ENCODE results near the gene EBF3.

EBF3 gene

DNA sequence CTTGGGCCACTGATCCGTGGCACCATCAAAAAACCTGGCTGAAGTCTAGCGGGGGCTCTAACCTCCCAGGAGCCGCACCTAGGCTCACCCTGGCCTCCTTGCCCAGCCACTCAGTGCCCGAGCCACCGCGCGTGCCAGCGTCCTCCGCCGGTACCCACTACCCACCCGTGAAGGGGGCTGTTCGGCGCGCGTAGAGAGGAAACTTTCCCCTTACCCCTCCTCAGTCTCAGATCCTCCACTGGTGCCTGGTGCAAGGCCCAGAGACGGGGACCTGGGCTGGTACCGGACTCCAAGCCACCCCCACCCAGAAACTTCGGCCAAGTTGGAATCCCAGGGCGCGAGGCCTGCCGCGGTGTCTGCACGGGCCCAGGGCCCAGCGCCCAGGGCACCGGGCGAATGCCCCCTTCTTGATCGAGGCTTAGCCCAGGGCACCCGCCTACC is 3.5 kb upstream of the EBF3 start:
- H3K4me1 Mint-ChIP-seq = peaks cover 20% of the 10 kb centered on the region
- no peak for DNase-seq
- no peak overlapping the region for H3K27ac Mint-ChIP-seq
- H3K36me3 Mint-ChIP-seq = peaks cover 7% of the 10 kb centered on the region
- peaks cover 95% of the 10 kb centered on the region for H3K27me3 Mint-ChIP-seq
- H3K4me3 Mint-ChIP-seq = no peak overlapping the region
- H3K9me3 Mint-ChIP-seq = no peaks in the 10 kb centered on the region
- CTCF ChIA-PET = interaction anchor here (1.4 kb wide), 1 partner anchor 10 kb away, joined by 5 read pairs; no protein-coding TSS in a partner anchor

DNA sequence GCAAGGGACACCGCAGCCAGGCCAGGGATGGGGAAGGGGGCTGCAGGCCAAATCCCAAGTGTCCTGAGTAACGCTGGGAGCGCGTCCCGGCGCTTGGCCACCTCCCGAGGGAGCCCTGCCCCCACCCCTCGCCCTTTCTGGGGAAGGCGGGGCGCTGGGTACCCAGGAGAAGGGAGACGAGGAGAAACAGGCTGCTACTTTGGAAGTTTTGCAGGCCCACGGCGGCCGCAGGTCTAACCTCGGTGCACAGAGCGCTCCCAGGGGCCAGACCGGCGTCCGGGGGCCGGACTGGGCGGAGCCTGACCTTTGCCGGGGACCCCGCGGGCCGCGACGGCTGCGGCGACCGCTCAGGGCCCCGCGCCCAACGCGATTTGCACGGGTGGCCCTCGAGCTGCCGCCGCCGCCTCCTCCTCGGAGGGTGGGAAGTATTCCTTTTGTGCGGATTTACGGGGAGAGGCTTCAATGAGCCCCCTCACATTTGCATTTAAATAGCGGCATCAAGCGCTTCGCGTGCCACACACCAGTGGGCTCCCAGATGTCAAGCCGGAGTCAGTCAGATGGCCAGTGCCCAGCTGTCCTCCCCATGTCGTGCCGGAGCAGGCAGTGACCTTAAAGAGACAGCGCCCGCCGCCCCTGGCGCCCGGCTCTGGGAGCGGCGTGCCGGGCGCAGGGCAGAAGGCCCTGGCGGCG is 3.0 kb upstream of the EBF3 start:
- no peak for DNase-seq
- Mint-ChIP-seq H3K9me3 (no peaks in the 10 kb centered on the region), H3K4me1 (peaks cover 22% of the 10 kb centered on the region), H3K36me3 (peaks cover 7% of the 10 kb centered on the region), H3K4me3 (no peak overlapping the region), H3K27ac (no peak overlapping the region), H3K27me3 (peaks cover 95% of the 10 kb centered on the region)
- CTCF ChIA-PET = interaction anchor here (0.9 kb wide), 1 partner anchor 11 kb away, joined by 3 read pairs; no protein-coding TSS in a partner anchor

DNA sequence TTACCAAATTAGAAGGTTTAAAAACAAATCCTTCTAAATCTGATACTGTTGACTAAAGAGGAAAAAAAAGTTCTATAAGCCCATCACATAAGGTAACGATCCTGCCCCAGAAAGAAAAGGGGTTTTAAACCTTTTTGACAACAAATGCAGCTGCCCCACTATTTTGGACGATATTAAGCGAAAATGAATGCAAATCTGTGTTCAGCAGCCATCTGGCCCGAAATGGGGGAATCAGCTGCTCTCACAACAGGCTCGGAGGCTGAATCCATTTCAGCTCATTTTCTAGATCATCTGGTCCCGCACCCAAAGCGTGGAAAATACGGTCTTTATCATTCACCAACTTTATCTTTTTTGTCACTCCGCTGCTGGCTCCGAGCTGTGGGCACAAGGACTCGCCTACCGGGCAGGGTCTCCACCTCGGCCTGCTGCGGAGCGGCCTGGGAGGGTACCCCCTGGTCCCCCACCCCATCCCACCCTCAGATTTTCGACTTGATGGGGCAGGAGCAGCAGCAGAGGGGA is 2.4 kb upstream of the EBF3 start:
- CTCF ChIA-PET = interaction anchor here (0.9 kb wide), 1 partner anchor 10 kb away, joined by 3 read pairs; no protein-coding TSS in a partner anchor

DNA sequence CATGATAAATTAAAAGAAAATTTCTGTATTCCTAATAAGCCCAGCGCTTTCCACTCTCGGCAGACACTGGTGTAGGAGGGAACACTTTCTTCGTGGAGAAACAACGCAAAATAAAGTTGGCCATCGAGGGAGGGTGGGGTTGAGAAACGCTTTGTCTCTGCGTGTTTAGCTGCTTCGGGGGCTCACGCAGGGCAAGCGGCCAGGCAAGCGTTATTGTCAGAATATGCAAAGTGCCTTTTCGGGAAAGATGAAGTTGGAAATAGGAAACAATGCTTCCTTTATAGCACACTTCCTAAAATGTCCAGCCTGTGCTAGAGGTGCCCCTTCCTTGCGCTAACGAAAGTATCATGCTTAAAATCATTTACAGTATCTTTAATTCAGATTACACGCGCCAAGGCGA is 1.9 kb upstream of the EBF3 start:
- Mint-ChIP-seq H3K4me1 (peaks cover 19% of the 10 kb centered on the region), H3K36me3 (peaks cover 7% of the 10 kb centered on the region), H3K9me3 (no peaks in the 10 kb centered on the region), H3K27me3 (peaks cover 98% of the 10 kb centered on the region), H3K27ac (peak overlapping the region; percentile 70), H3K4me3 (no peak overlapping the region)
- CTCF ChIA-PET = interaction anchor here (0.9 kb wide), 1 partner anchor 10 kb away, joined by 3 read pairs; no protein-coding TSS in a partner anchor
- DNase-seq = no peak

More for the DNA sequence above, 2.4 kb upstream of the EBF3 start:
- Mint-ChIP-seq H3K36me3 (peaks cover 7% of the 10 kb centered on the region), H3K4me3 (no peak overlapping the region), H3K9me3 (no peaks in the 10 kb centered on the region), H3K4me1 (peaks cover 21% of the 10 kb centered on the region), H3K27ac (peak overlapping the region; percentile 70), H3K27me3 (peaks cover 95% of the 10 kb centered on the region)
- DNase-seq = no peak

DNA sequence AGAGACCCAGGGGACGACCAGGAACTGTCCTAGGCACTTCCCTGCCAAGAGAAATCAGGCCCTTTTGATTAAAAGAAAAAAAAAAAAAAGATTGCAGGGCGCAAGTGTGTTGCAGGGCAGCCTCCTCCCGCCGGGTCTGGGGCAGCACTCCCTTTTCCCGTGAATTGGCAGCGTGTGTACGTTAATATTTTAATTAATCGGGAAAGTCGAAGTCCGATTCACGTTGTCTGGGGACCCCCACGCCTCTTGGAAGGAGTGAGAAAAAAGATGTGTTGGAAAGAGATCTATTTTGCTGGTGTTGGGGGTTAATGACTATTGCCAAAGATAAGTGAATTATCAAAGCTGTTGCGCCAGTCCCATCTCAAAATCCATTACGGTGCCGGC is 1.3 kb upstream of the EBF3 start:
- Mint-ChIP-seq H3K9me3 (no peaks in the 10 kb centered on the region), H3K4me1 (peaks cover 19% of the 10 kb centered on the region), H3K36me3 (peaks cover 7% of the 10 kb centered on the region), H3K27ac (peak overlapping the region; percentile 60), H3K4me3 (no peak overlapping the region), H3K27me3 (peaks cover 98% of the 10 kb centered on the region)
- CTCF ChIA-PET = no interaction called here
- DNase-seq = no peak

DNA sequence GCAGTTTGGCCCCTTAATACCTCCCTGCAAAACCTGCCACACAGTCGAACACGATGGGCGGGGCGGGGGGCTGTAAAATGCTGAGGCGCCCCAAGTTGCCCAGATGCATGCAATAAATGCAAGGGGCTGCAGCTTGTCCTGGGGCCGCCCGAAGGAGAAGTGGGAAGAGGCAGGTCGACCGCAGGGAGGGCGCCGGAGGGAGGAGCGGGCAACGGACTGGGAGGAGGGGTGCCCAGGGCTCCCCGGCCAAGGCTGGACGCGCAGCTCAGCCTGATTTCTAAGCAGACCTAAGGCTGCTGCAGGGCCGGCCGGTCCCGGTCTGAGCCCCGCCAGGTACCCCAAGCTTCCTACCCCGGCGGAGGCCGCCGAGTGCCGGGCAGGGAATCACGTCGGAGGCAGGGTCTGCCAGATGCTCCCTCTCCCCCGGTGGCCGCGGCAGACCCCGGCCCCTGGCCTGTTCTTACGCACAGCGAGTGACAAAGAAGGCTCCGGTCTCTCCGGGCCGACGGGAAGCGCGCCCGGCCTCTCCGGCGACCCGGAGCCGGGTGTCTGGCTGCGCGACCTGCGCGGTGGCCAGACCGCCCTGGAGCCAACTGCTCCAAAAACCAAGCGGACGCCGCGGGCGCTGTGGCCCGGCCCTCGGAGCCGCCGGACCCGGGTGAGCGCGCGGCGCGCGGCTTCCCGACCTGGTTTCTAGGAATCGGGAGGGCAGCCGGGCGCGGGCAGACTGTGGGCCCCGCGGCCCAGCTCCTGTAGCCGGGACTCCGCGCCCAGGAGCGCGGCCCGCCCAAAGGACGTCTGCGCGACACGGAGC is 744 bp upstream of the EBF3 start:
- CTCF ChIA-PET = no interaction called here
- H3K27ac Mint-ChIP-seq = peak overlapping the region; percentile 79
- H3K36me3 Mint-ChIP-seq = peaks cover 5% of the 10 kb centered on the region
- no peak for DNase-seq
- peak overlapping the region; percentile 51 for H3K4me3 Mint-ChIP-seq
- no peaks in the 10 kb centered on the region for H3K9me3 Mint-ChIP-seq
- H3K4me1 Mint-ChIP-seq = peaks cover 14% of the 10 kb centered on the region
- peaks cover 98% of the 10 kb centered on the region for H3K27me3 Mint-ChIP-seq

DNA sequence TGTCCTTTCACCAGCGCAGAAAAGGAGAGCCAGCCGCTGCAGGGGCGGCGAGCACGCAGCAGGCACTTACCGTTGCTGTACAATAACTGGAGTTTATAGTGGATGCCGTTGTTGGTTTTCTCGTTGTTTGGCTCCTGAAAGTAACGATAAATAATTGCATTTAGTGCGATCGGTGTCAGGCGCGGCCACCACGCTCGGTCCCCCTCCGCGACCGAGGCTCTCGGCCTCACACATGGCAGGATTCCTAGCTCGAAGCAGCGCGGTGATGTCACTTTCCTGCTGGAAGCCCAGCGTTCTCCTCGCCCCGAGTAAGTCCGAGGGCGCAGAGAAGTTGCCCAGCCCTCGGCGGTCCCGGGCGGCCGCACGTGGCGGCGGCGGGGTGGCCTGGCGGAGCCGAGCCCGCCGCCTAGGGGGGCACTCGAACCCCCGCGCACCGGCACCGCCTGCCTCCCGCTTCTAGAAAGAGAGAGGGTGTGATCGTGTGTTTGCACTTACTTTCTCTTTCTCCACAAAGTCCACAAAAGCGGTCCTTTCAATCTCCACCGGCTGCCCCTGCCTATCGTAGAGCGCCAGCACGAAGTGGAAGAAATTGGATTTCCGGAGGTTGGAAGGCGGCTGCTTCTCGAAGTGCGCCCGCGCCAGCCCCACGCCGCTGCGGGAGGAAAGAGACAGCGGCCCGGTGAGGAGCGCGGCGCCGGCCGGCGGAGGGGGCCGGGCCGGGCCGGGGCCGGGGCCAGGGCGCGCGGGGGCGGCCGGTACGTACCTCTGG is 1.0 kb downstream of the EBF3 start:
- Mint-ChIP-seq H3K9me3 (no peaks in the 10 kb centered on the region), H3K4me1 (peaks cover 19% of the 10 kb centered on the region), H3K4me3 (peak overlapping the region; percentile 67), H3K36me3 (peaks cover 9% of the 10 kb centered on the region), H3K27ac (peak overlapping the region; percentile 11), H3K27me3 (peaks cover 97% of the 10 kb centered on the region)
- peak; percentile 40 for DNase-seq
- CTCF ChIA-PET = no interaction called here

DNA sequence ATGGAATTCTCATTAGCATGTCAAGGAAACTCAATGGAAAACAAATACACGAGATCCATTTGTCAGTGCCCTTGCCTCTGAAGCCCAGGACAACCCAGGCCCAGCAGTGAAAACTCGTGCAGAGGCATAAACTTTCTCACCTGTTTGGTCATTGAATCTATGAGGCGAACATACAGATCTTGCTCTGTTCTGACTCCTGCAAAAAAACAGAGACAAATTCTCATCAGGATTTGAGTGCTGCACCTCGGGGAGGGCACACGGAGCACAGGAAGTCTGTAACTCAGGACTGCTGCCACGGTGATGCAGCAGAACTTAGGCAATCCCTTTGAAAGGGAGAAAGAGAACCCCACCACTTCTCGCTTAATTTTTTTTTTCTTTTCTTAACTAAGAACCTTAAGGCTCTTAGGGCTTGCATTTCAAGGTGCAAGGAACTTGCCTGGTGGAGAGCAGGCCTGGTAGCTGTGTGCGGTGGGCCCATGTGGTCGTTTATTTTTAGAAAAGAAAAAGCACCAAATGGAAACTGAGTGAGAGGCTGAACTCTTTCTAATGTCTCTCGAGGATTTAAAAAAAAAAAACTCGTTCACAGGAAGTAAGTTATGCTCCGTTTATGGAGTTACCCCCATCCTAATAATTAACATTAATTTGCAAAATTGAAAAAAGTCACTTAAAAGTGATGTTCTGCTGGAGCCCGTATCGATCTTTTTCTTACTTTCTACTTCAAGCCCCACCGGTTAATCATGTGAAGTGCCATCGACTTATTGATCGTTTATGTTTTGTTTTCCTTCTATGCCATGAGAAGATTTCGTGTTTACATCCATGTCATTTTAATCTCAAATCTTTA is 1.8 kb downstream of the EBF3 start:
- peaks cover 9% of the 10 kb centered on the region for H3K36me3 Mint-ChIP-seq
- peak overlapping the region; percentile 44 for H3K4me3 Mint-ChIP-seq
- H3K9me3 Mint-ChIP-seq = no peaks in the 10 kb centered on the region
- no peak for DNase-seq
- CTCF ChIA-PET = interaction anchor here (1.2 kb wide), 1 partner anchor 8 kb away, joined by 4 read pairs; no protein-coding TSS in a partner anchor
- peaks cover 95% of the 10 kb centered on the region for H3K27me3 Mint-ChIP-seq
- H3K4me1 Mint-ChIP-seq = peaks cover 19% of the 10 kb centered on the region
- peak overlapping the region; percentile 64 for H3K27ac Mint-ChIP-seq

DNA sequence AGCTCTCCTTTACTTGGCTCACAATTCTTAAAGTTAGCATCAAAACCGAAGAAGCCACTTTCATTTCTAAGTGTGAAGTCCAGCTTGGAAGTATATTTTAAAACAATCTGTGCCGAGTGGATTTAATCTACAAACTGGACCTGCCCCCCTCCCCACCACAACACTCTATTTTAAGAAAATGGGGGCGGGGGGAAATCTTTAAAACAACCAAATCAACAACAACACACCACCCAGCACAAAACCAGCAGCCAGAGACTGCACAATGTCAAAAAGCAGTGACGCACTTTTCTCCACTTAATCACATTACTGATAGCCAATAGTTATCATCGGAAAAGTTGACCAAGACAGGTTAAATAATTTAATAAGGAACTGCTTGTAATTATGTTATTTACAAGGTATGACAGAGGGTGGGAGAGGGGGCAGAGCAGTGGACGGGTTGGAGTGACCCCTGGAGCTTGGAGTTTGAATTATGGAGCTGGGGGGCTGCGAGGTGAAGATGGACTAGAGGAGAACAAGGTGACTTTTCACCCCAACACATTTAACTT is 2.8 kb downstream of the EBF3 start:
- peaks cover 19% of the 10 kb centered on the region for H3K4me1 Mint-ChIP-seq
- H3K4me3 Mint-ChIP-seq = no peak overlapping the region
- peaks cover 95% of the 10 kb centered on the region for H3K27me3 Mint-ChIP-seq
- H3K36me3 Mint-ChIP-seq = peaks cover 9% of the 10 kb centered on the region
- peak overlapping the region; percentile 6 for H3K27ac Mint-ChIP-seq
- no peaks in the 10 kb centered on the region for H3K9me3 Mint-ChIP-seq
- CTCF ChIA-PET = interaction anchor here (1.2 kb wide), 1 partner anchor 9 kb away, joined by 4 read pairs; no protein-coding TSS in a partner anchor
- DNase-seq = no peak

DNA sequence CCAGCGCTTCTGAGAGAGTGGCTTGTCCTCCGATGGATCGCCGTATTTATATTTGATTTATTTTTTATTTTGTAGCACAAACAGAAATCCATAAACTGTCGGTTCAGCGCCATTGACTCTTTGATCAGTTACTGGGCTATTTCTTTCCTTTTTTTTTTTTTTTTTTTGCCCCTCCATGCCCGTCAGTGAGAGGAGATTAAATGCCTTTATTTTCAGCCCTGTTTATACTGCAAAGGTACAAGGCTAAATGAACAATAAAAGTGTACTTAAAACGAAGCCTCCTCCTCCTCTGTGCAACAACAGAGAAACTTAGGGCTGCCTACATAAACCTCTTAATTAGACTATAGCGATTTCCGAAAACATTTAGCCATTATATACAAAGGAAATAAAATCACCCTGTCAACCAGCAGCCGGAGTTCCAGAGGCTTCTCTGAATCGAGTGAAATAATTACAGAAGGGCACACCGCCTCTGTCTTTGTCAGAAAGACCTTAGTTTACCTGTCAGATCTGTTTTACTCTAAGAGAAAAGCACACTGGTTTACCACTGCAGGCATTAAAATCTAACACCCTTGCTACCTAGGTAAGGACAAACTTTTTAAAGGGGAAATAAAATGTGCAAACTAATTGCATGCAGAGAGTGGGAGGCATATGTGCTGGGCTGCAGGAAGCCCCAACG is 3.5 kb downstream of the EBF3 start:
- CTCF ChIA-PET = interaction anchor here (1.2 kb wide), 1 partner anchor 10 kb away, joined by 4 read pairs; no protein-coding TSS in a partner anchor
- H3K4me3 Mint-ChIP-seq = peak overlapping the region; percentile 23
- no peak for DNase-seq

DNA sequence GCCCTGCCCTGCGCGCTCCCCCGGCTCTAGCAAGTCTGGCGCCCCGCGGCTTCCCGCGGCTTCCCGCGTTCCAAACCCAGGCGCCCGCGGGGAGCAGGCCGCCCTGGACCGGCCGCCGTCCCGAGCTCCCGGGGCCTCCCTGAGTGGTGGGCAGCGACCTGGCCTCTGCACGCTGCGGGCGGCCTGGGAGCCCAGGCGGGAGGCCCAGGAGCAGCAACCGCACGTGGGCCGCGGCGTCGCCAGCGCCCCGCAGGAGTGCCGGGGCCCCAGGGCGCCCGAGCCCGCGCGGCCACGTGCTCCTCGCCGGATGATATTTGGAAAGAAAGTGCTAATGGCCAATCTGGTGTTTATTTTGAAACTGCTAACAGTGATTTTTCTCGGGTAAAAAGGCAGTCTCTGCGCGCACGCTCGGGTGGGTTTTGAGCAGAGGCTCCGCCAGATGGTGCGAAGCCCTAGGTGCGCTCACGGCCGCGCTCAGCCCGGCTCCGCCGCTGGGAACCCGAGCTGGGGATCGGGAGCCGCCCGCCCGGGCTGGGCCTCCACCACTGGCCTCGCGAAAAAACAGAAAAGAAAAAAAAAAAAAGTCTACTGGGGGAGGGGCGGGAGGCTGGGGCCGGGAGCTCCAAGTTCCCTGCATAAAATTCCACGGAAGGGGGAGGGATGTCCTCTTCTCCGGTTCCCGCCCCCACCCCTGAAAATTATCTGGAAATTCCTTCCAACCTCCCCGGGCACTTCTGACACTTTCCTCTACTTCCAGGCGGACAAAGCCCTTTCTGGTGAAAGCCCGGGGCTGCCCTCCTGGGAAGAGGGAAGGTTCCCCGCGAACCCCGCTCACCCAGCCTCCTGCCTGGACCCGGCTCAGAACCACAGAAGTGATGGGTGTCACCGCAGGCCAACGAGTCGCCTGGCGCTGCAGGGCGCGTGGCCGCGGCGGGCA is 4.3 kb downstream of the EBF3 start:
- DNase-seq = no peak
- peak overlapping the region; percentile 62 for H3K27ac Mint-ChIP-seq
- no peaks in the 10 kb centered on the region for H3K9me3 Mint-ChIP-seq
- peaks cover 87% of the 10 kb centered on the region for H3K27me3 Mint-ChIP-seq
- peak overlapping the region; percentile 23 for H3K4me3 Mint-ChIP-seq
- H3K4me1 Mint-ChIP-seq = peaks cover 19% of the 10 kb centered on the region
- H3K36me3 Mint-ChIP-seq = peaks cover 9% of the 10 kb centered on the region
- CTCF ChIA-PET = no interaction called here

More for the DNA sequence above, 3.5 kb downstream of the EBF3 start:
- Mint-ChIP-seq H3K27me3 (peaks cover 95% of the 10 kb centered on the region), H3K4me1 (peaks cover 19% of the 10 kb centered on the region), H3K9me3 (no peaks in the 10 kb centered on the region), H3K36me3 (peaks cover 9% of the 10 kb centered on the region), H3K27ac (peak overlapping the region; percentile 62)

All from activated naive CD4-positive, alpha-beta T cell treated with anti-CD3 and anti-CD28 coated beads, Interleukin-2, amount 10 ng/mL, durations not matched to agents 7 days and 5 days (primary cell).